Endodermal cell (in vitro differentiated cells): ENCODE measurements around the gene ACP2. TPM values are rescaled to one million over a fixed set of nuclear protein-coding genes. Genes with fewer than 3 reads are reported as not detected.

Experiments
- DNase-seq: peaks from one replicate; pipeline ENCODE4 v3.0.0-alpha.2; 2017
- H3K27ac ChIP-seq: 2 replicates; pipeline ENCODE4 v1.5.1; 2013; ENCODE audit warnings: mild to moderate bottlenecking, low read depth, low read length, moderate library complexity
- H3K27me3 ChIP-seq: 2 replicates; pipeline ENCODE4 v1.6.1; 2013; ENCODE audit warnings: mild to moderate bottlenecking, low read length, moderate library complexity; ENCODE audit not compliant: insufficient read depth, control insufficient read depth, poor library complexity, severe bottlenecking
- H3K36me3 ChIP-seq: 2 replicates; pipeline ENCODE4 v1.7.0; 2013; ENCODE audit warnings: mild to moderate bottlenecking, low read length, moderate library complexity; ENCODE audit not compliant: control insufficient read depth, insufficient read depth
- H3K4me1 ChIP-seq: one replicate; pipeline ENCODE4 v1.7.0; 2013; ENCODE audit warnings: low read length; ENCODE audit not compliant: control insufficient read depth, insufficient read depth
- H3K4me3 ChIP-seq: 2 replicates; pipeline ENCODE4 v1.5.1; 2013; ENCODE audit warnings: mild to moderate bottlenecking, low read length, moderate library complexity
- H3K9ac ChIP-seq: 2 replicates; pipeline ENCODE4 v1.6.1; 2013; ENCODE audit warnings: mild to moderate bottlenecking, low read length, moderate library complexity; ENCODE audit not compliant: poor library complexity, severe bottlenecking; ENCODE audit errors: extremely low read depth
- H3K9me3 ChIP-seq: 2 replicates; pipeline ENCODE4 v1.6.1; 2013; ENCODE audit warnings: mild to moderate bottlenecking, low read length, moderate library complexity; ENCODE audit not compliant: control insufficient read depth
- H3K27ac Mint-ChIP-seq: 2 replicates; pipeline ENCODE4 v1.8.0; 2020; ENCODE audit warnings: mixed read lengths
- H3K27me3 Mint-ChIP-seq: 2 replicates; pipeline ENCODE4 v1.8.0; 2021; ENCODE audit warnings: mild to moderate bottlenecking, mixed read lengths; ENCODE audit not compliant: insufficient read depth
- H3K36me3 Mint-ChIP-seq: 2 replicates; pipeline ENCODE4 v1.8.0; 2020; ENCODE audit warnings: low read depth, mixed read lengths
- H3K4me1 Mint-ChIP-seq: 2 replicates; pipeline ENCODE4 v1.8.0; 2020; ENCODE audit warnings: mixed read lengths
- H3K4me3 Mint-ChIP-seq: 2 replicates; pipeline ENCODE4 v1.8.0; 2020; ENCODE audit warnings: mild to moderate bottlenecking, moderate library complexity, mixed read lengths
- H3K9me3 Mint-ChIP-seq: 2 replicates; pipeline ENCODE4 v1.8.0; 2020; ENCODE audit warnings: mild to moderate bottlenecking, mixed read lengths
- CTCF ChIP-seq: fragments of 200-600 bp; sonication (generic); conservative IDR thresholded peaks from 2 replicates; pipeline ENCODE4 v1.5.0; 2021; ENCODE audit warnings: antibody characterized with exemption, mild to moderate bottlenecking
- WGBS, 2 experiments: methylation state at CpG; one replicate each; pipeline versions ENCODE4 v1.1.5 to v1.1.7; 2013; ENCODE audit warnings: missing lambda C conversion rate in 2 of 2, mixed read lengths in 1 of 2; ENCODE audit not compliant: insufficient coverage in 1 of 2, insufficient read length in 1 of 2; 5-methylcytosine and 5-hydroxymethylcytosine counted together
- total RNA-seq, 2 donors: library from RNA; stranded (reverse); fragmentation: NEBNext Ultra II Directional in 1 of 2; extraction: Animal tissue kit (Norgen Biotek cat#: 25700) in 1 of 2; gene quantifications; 2 replicates in 1 of 2; 3 replicates in 1 of 2; pipeline ENCODE4 v1.2.1, GENCODE V29; 2021

The ACP2 gene
- total RNA-seq, 2 donors from 2014 or later: 42.9 to 45.9 TPM

GRCh38 chr11:47289856-47290255 is 41.2 kb upstream of the ACP2 start:
- Mint-ChIP-seq H3K36me3 (peaks cover 73% of the 10 kb centered on the region), H3K4me3 (no peak overlapping the region), H3K27me3 (no peaks in the 10 kb centered on the region), H3K27ac (no peak overlapping the region), H3K4me1 (no peaks in the 10 kb centered on the region), H3K9me3 (no peaks in the 10 kb centered on the region)
- Histone ChIP-seq H3K4me3 (no peak overlapping the region), H3K36me3 (peaks cover 55% of the 10 kb centered on the region), H3K9ac (no peak overlapping the region), H3K9me3 (no peaks in the 10 kb centered on the region), H3K27me3 (no peaks in the 10 kb centered on the region), H3K27ac (no peak overlapping the region), H3K4me1 (peaks cover 3% of the 10 kb centered on the region)
- DNase-seq: no peak
- TF ChIP-seq CTCF: no peak
- WGBS, 2 experiments: 95% methylated on average over 10 to 15 of the region's 15 CpGs

GRCh38 chr11:47288066-47288465 is 39.5 kb upstream of the ACP2 start:
- no peak overlapping the region for H3K27ac ChIP-seq
- H3K4me1 Mint-ChIP-seq: no peaks in the 10 kb centered on the region
- no peak overlapping the region for H3K4me3 Mint-ChIP-seq
- H3K9ac ChIP-seq: no peak overlapping the region
- no peaks in the 10 kb centered on the region for H3K27me3 ChIP-seq
- no peaks in the 10 kb centered on the region for H3K9me3 Mint-ChIP-seq
- TF ChIP-seq CTCF: no peak
- peaks cover 56% of the 10 kb centered on the region for H3K36me3 ChIP-seq
- DNase-seq: no peak
- H3K27ac Mint-ChIP-seq: no peak overlapping the region
- no peaks in the 10 kb centered on the region for H3K9me3 ChIP-seq
- H3K27me3 Mint-ChIP-seq: no peaks in the 10 kb centered on the region
- 91 to 93% methylated on average over 5 of the region's 5 CpGs for WGBS, 2 experiments
- peaks cover 3% of the 10 kb centered on the region for H3K4me1 ChIP-seq
- H3K4me3 ChIP-seq: no peak overlapping the region
- peaks cover 76% of the 10 kb centered on the region for H3K36me3 Mint-ChIP-seq

- no peaks in the 10 kb centered on the region for H3K27me3 Mint-ChIP-seq
- no peaks in the 10 kb centered on the region for H3K9me3 Mint-ChIP-seq
- H3K4me3 ChIP-seq: no peak overlapping the region
- no peaks in the 10 kb centered on the region for H3K27me3 ChIP-seq
- peaks cover 71% of the 10 kb centered on the region for H3K36me3 Mint-ChIP-seq
- H3K27ac Mint-ChIP-seq: no peak overlapping the region
- no peaks in the 10 kb centered on the region for H3K9me3 ChIP-seq
- H3K27ac ChIP-seq: no peak overlapping the region
- no peak for DNase-seq
- WGBS, 2 experiments: 93 to 97% methylated on average over 11 to 13 of the region's 13 CpGs
- peaks cover 58% of the 10 kb centered on the region for H3K36me3 ChIP-seq
- peaks cover 3% of the 10 kb centered on the region for H3K4me1 ChIP-seq
- no peak overlapping the region for H3K4me3 Mint-ChIP-seq
- H3K9ac ChIP-seq: no peak overlapping the region
- TF ChIP-seq CTCF: no peak
- H3K4me1 Mint-ChIP-seq: no peaks in the 10 kb centered on the region
Measured at GRCh38 chr11:47285969-47286770, 37.6 kb upstream of the ACP2 start.
